Mesenchymal stem cell (in vitro differentiated cells and primary cell): ENCODE data around the gene GLI3.

Experiments used
- DNase-seq: peaks from one replicate; pipeline ENCODE4 v3.0.0-alpha.2; 2013
- H2AFZ ChIP-seq: one replicate; pipeline ENCODE4 v1.6.1; 2013; ENCODE audit warnings: low read depth, mild to moderate bottlenecking, control low read depth, inconsistent platforms, low read length, moderate library complexity
- H2AK5ac ChIP-seq: 2 replicates; pipeline ENCODE4 v1.6.1; 2013; ENCODE audit warnings: low read length, moderate library complexity, mild to moderate bottlenecking, inconsistent platforms; ENCODE audit not compliant: severe bottlenecking
- H2BK120ac ChIP-seq: one replicate; pipeline ENCODE4 v1.6.1; 2013; ENCODE audit warnings: low read depth, mild to moderate bottlenecking, inconsistent platforms, low read length, moderate library complexity
- H2BK12ac ChIP-seq, 2 experiments: one replicate each; pipeline ENCODE4 v1.6.1; 2013; ENCODE audit warnings: inconsistent platforms in 2 of 2, low read length in 2 of 2, mild to moderate bottlenecking in 2 of 2, moderate library complexity in 2 of 2, control low read depth in 1 of 2
- H2BK15ac ChIP-seq: one replicate; pipeline ENCODE4 v1.6.1; 2013; ENCODE audit warnings: mild to moderate bottlenecking, low read depth, inconsistent platforms; ENCODE audit not compliant: poor library complexity, severe bottlenecking
- H2BK5ac ChIP-seq: 2 replicates; pipeline ENCODE4 v1.6.1; 2013; ENCODE audit warnings: low read depth, mild to moderate bottlenecking, low read length, control low read depth, inconsistent platforms; ENCODE audit not compliant: poor library complexity, severe bottlenecking
- H3K14ac ChIP-seq, 2 experiments: one replicate each; pipeline ENCODE4 v1.6.1; 2013; ENCODE audit warnings: inconsistent platforms in 2 of 2, low read length in 2 of 2, control low read depth in 1 of 2, mild to moderate bottlenecking in 1 of 2, moderate library complexity in 1 of 2
- H3K18ac ChIP-seq, 2 experiments: one replicate each; pipeline ENCODE4 v1.6.1; 2013; ENCODE audit warnings: inconsistent platforms in 2 of 2, low read length in 2 of 2, control low read depth in 1 of 2, low read depth in 1 of 2, mild to moderate bottlenecking in 1 of 2
- H3K23ac ChIP-seq, 2 experiments: one replicate each; pipeline ENCODE4 v1.6.1; 2013; ENCODE audit warnings: inconsistent platforms in 2 of 2, low read length in 2 of 2, mild to moderate bottlenecking in 2 of 2, moderate library complexity in 2 of 2, control low read depth in 1 of 2
- H3K27ac ChIP-seq: 2 replicates; pipeline ENCODE4 v1.5.1; 2013; ENCODE audit warnings: mild to moderate bottlenecking, moderate library complexity, low read length, control low read depth, inconsistent platforms; ENCODE audit not compliant: poor library complexity, severe bottlenecking
- H3K27me3 ChIP-seq, 2 experiments: 2 replicates each; pipeline versions ENCODE4 v1.6.1 to v1.7.0; 2013; ENCODE audit warnings: low read length in 2 of 2, mild to moderate bottlenecking in 2 of 2, moderate library complexity in 2 of 2, control low read depth in 1 of 2, inconsistent platforms in 1 of 2; ENCODE audit not compliant: control insufficient read depth in 1 of 2, insufficient read depth in 1 of 2
- H3K36me3 ChIP-seq, 2 experiments: 2 replicates each; pipeline versions ENCODE4 v1.6.1 to v1.7.0; 2013; ENCODE audit warnings: low read length in 2 of 2, control low read depth in 1 of 2, inconsistent platforms in 1 of 2, low read depth in 1 of 2, mild to moderate bottlenecking in 1 of 2; ENCODE audit not compliant: insufficient read depth in 2 of 2, control insufficient read depth in 1 of 2
- H3K4ac ChIP-seq, 2 experiments: one replicate each; pipeline ENCODE4 v1.6.1; 2013; ENCODE audit warnings: inconsistent platforms in 2 of 2, low read length in 2 of 2, mild to moderate bottlenecking in 2 of 2, moderate library complexity in 2 of 2, control low read depth in 1 of 2, low read depth in 1 of 2
- H3K4me1 ChIP-seq: 2 replicates; pipeline ENCODE4 v1.6.1; 2013; ENCODE audit warnings: low read depth, low read length, control low read depth; ENCODE audit not compliant: control insufficient read depth, insufficient read depth
- H3K4me2 ChIP-seq: 2 replicates; pipeline ENCODE4 v1.6.1; 2013; ENCODE audit warnings: low read length, mild to moderate bottlenecking, inconsistent platforms; ENCODE audit not compliant: poor library complexity, severe bottlenecking
- H3K4me3 ChIP-seq, 2 experiments: 2 replicates each; pipeline versions ENCODE4 v1.5.1 to v1.7.0; 2013; ENCODE audit warnings: low read length in 2 of 2, mild to moderate bottlenecking in 2 of 2, control low read depth in 1 of 2, low read depth in 1 of 2; ENCODE audit not compliant: insufficient read depth in 1 of 2
- H3K79me1 ChIP-seq: replicated peaks from 2 replicates; pipeline ENCODE4 v1.6.1; 2013; ENCODE audit warnings: mild to moderate bottlenecking, control low read depth, low read length, inconsistent platforms; ENCODE audit not compliant: poor library complexity, severe bottlenecking
- H3K9ac ChIP-seq: 2 replicates; pipeline ENCODE4 v1.7.0; 2013; ENCODE audit warnings: mild to moderate bottlenecking, low read length, moderate library complexity
- H3K9me3 ChIP-seq: 2 replicates; pipeline ENCODE4 v1.7.0; 2013; ENCODE audit warnings: mild to moderate bottlenecking, low read length; ENCODE audit not compliant: control insufficient read depth
- H4K8ac ChIP-seq: one replicate; pipeline ENCODE4 v1.6.1; 2013; ENCODE audit warnings: inconsistent platforms, mild to moderate bottlenecking, low read length, moderate library complexity
- H4K91ac ChIP-seq: one replicate; pipeline ENCODE4 v1.6.1; 2013; ENCODE audit warnings: mild to moderate bottlenecking, low read length, inconsistent platforms
- WGBS: methylation state at CpG from one replicate; pipeline ENCODE4 v1.1.7; 2013; ENCODE audit warnings: mixed read lengths; 5-methylcytosine and 5-hydroxymethylcytosine counted together

GLI3 gene

GRCh38 chr7:42192851-42193461, 44.1 kb downstream of the GLI3 start:
- H4K91ac ChIP-seq = no peak overlapping the region
- H2BK12ac ChIP-seq = no peak overlapping the region
- H3K4me1 ChIP-seq = peaks cover 5% of the 10 kb centered on the region
- H4K8ac ChIP-seq = no peak overlapping the region
- H3K9me3 ChIP-seq = no peaks in the 10 kb centered on the region
- H3K14ac ChIP-seq = no peak overlapping the region
- H3K27ac ChIP-seq = no peak overlapping the region
- no peak overlapping the region for H3K4ac ChIP-seq
- no peak overlapping the region for H2BK15ac ChIP-seq
- no peak overlapping the region for H3K4me3 ChIP-seq
- H2AFZ ChIP-seq = no peak overlapping the region
- no peak overlapping the region for H3K18ac ChIP-seq
- WGBS = 5% methylated on average over 4 of the region's 7 CpGs
- peaks cover 3% of the 10 kb centered on the region for H3K79me1 ChIP-seq
- H3K27me3 ChIP-seq = no peaks in the 10 kb centered on the region
- no peak overlapping the region for H3K23ac ChIP-seq
- peaks cover 0 to 13% of the 10 kb centered on the region in 2 experiments for H3K36me3 ChIP-seq
- H2AK5ac ChIP-seq = no peak overlapping the region
- DNase-seq = peak; percentile 52
- no peak overlapping the region for H2BK120ac ChIP-seq
- H3K4me2 ChIP-seq = no peak overlapping the region
- H3K9ac ChIP-seq = no peak overlapping the region
- no peak overlapping the region for H2BK5ac ChIP-seq

- Histone ChIP-seq H3K18ac (no peak overlapping the region), H2AK5ac (no peak overlapping the region), H3K14ac (no peak overlapping the region), H3K4ac (no peak overlapping the region), H2BK15ac (no peak overlapping the region), H2BK12ac (no peak overlapping the region), H3K4me3 (no peak overlapping the region), H2AFZ (no peak overlapping the region), H3K79me1 (peaks cover 3% of the 10 kb centered on the region), H3K4me1 (peaks cover 3% of the 10 kb centered on the region), H2BK120ac (no peak overlapping the region), H4K8ac (no peak overlapping the region), H3K9me3 (no peaks in the 10 kb centered on the region), H4K91ac (no peak overlapping the region), H3K23ac (no peak overlapping the region), H3K4me2 (no peak overlapping the region), H3K9ac (peak overlapping the region; percentile 24), H3K27ac (no peak overlapping the region), H3K27me3 (no peaks in the 10 kb centered on the region), H2BK5ac (no peak overlapping the region), H3K36me3 (peaks cover 0 to 5% of the 10 kb centered on the region in 2 experiments)
- DNase-seq = no peak
- WGBS = no CpG with 5 or more reads among the region's 3 CpGs
Observed at GRCh38 chr7:42192066-42192465, 44.9 kb downstream of the GLI3 start.

DNA sequence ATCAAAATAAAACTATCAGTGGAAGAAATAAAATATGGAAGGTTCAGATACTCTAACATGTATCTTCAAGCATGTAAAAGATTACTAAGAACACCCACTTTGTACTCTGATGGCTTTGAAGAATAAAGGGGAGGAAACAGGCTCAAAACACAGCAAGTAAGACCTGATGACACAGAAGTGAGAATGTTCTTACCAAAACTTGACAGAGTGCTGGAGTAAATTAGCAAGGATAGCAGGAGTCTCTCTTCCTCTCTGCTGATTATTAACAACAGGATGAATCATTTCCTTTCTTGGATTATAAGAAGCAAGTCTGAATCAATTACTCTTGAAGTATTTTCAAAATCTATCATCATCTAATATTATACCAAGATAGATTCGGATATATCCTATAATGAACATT, 47.5 kb downstream of the GLI3 start:
- DNase-seq = peak; percentile 42
- peak overlapping the region; percentile 61 for H3K9ac ChIP-seq
- WGBS = 33% methylated on average over 1 of the region's 1 CpG

GRCh38 chr7:42186151-42186550, 50.9 kb downstream of the GLI3 start:
- no peak for DNase-seq
- H3K4me3 ChIP-seq = no peak overlapping the region
- H3K9ac ChIP-seq = no peak overlapping the region
- H3K14ac ChIP-seq = no peak overlapping the region
- H2BK12ac ChIP-seq = no peak overlapping the region
- H3K4ac ChIP-seq = no peak overlapping the region
- no peak overlapping the region for H3K27ac ChIP-seq
- H4K91ac ChIP-seq = no peak overlapping the region
- peaks cover 6% of the 10 kb centered on the region for H3K4me1 ChIP-seq
- peaks cover 12% of the 10 kb centered on the region for H3K79me1 ChIP-seq
- no peak overlapping the region for H2BK15ac ChIP-seq
- no peak overlapping the region for H4K8ac ChIP-seq
- no peak overlapping the region for H3K18ac ChIP-seq
- H3K4me2 ChIP-seq = no peak overlapping the region
- no peak overlapping the region for H2BK120ac ChIP-seq
- H2AFZ ChIP-seq = no peak overlapping the region
- H3K23ac ChIP-seq = no peak overlapping the region
- H3K9me3 ChIP-seq = no peaks in the 10 kb centered on the region
- WGBS = 70% methylated on average over 5 of the region's 5 CpGs
- no peaks in the 10 kb centered on the region for H3K36me3 ChIP-seq
- H2AK5ac ChIP-seq = no peak overlapping the region
- H3K27me3 ChIP-seq = no peaks in the 10 kb centered on the region
- H2BK5ac ChIP-seq = no peak overlapping the region

More for the DNA sequence above, 47.5 kb downstream of the GLI3 start:
- no peak overlapping the region for H3K4ac ChIP-seq
- no peak overlapping the region for H2AFZ ChIP-seq
- H4K91ac ChIP-seq = no peak overlapping the region
- no peak overlapping the region for H2BK5ac ChIP-seq
- no peak overlapping the region for H3K4me3 ChIP-seq
- no peak overlapping the region for H2BK15ac ChIP-seq
- H3K14ac ChIP-seq = no peak overlapping the region
- H3K4me2 ChIP-seq = no peak overlapping the region
- H4K8ac ChIP-seq = no peak overlapping the region
- peaks cover 7% of the 10 kb centered on the region for H3K79me1 ChIP-seq
- H3K18ac ChIP-seq = no peak overlapping the region
- H3K23ac ChIP-seq = no peak overlapping the region
- peaks cover 3% of the 10 kb centered on the region for H3K4me1 ChIP-seq
- H2AK5ac ChIP-seq = no peak overlapping the region
- no peak overlapping the region for H2BK120ac ChIP-seq
- no peak overlapping the region for H2BK12ac ChIP-seq
- no peaks in the 10 kb centered on the region for H3K9me3 ChIP-seq
- no peaks in the 10 kb centered on the region for H3K36me3 ChIP-seq
- H3K27me3 ChIP-seq = no peaks in the 10 kb centered on the region
- peak overlapping the region; percentile 46 for H3K27ac ChIP-seq
